SK-N-SH treated with all-trans-retinoic acid at 6 μM for 48 hours (cell line): Measurements from ENCODE around the gene UNC5C.

ENCODE experiments used
- ATAC-seq: fragments of 200-7000 bp; cut with Tn5 transposase; 3 replicates; pipeline ENCODE4 v1.9.1; 2020; ENCODE audit warnings: mild to moderate bottlenecking, moderate library complexity
- ARNTL ChIP-seq: fragments of 450-650 bp; formaldehyde crosslinking; IDR thresholded peaks from 2 replicates; pipeline ENCODE4 v1.5.0; 2020; ENCODE audit warnings: low read depth, mild to moderate bottlenecking, moderate library complexity, borderline replicate concordance
- BACH2 ChIP-seq: fragments of 250-450 bp; sonication (Bioruptor Pico); IDR thresholded peaks from 2 replicates; pipeline ENCODE4 v1.9.0; 2021; ENCODE audit warnings: mild to moderate bottlenecking, borderline replicate concordance
- CREB5 ChIP-seq: fragments of 250-450 bp; sonication (Bioruptor Pico); IDR thresholded peaks from 2 replicates; pipeline ENCODE4 v1.5.1; 2020; ENCODE audit warnings: low read depth, mild to moderate bottlenecking, moderate library complexity
- CSDC2 ChIP-seq: fragments of 250-450 bp; sonication (Bioruptor Pico); IDR thresholded peaks from 2 replicates; pipeline ENCODE4 v1.5.0; 2020; ENCODE audit warnings: mild to moderate bottlenecking, moderate library complexity
- CSRNP3 ChIP-seq: fragments of 250-450 bp; sonication (Bioruptor Pico); IDR thresholded peaks from 2 replicates; pipeline ENCODE4 v1.5.1; 2021; ENCODE audit warnings: mild to moderate bottlenecking, moderate library complexity
- ESRRG ChIP-seq: fragments of 250-450 bp; sonication (Bioruptor Pico); IDR thresholded peaks from 2 replicates; pipeline ENCODE4 v1.6.1; 2021; ENCODE audit warnings: mild to moderate bottlenecking
- GLIS3 ChIP-seq: fragments of 250-450 bp; sonication (Bioruptor Pico); IDR thresholded peaks from 2 replicates; pipeline ENCODE4 v1.5.0; 2020; ENCODE audit warnings: mild to moderate bottlenecking, moderate library complexity
- ISL1 ChIP-seq: fragments of 250-450 bp; sonication (Bioruptor Pico); IDR thresholded peaks from 2 replicates; pipeline ENCODE4 v2.1.2; 2022; ENCODE audit warnings: mild to moderate bottlenecking, moderate library complexity
- OSR1 ChIP-seq: fragments of 250-450 bp; sonication (Bioruptor Pico); IDR thresholded peaks from 2 replicates; pipeline ENCODE4 v1.8.0; 2022; ENCODE audit warnings: moderate library complexity, mild to moderate bottlenecking, inconsistent platforms
- PATZ1 ChIP-seq: fragments of 250-450 bp; sonication (Bioruptor Pico); IDR thresholded peaks from 2 replicates; pipeline ENCODE4 v1.8.0; 2020; ENCODE audit warnings: mild to moderate bottlenecking, moderate library complexity, borderline replicate concordance
- POU6F1 ChIP-seq: fragments of 250-450 bp; sonication (Bioruptor Pico); IDR thresholded peaks from 2 replicates; pipeline ENCODE4 v1.8.0; 2021; ENCODE audit warnings: low read depth, mild to moderate bottlenecking, moderate library complexity, borderline replicate concordance
- PPARA ChIP-seq: fragments of 250-450 bp; sonication (Bioruptor Pico); IDR thresholded peaks from 2 replicates; pipeline ENCODE4 v1.5.0; 2020; ENCODE audit warnings: mild to moderate bottlenecking, borderline replicate concordance
- SNAI2 ChIP-seq: fragments of 250-450 bp; sonication (Bioruptor Pico); IDR thresholded peaks from 2 replicates; pipeline ENCODE4 v1.5.0; 2020; ENCODE audit warnings: mild to moderate bottlenecking, moderate library complexity
- TOX ChIP-seq: fragments of 250-450 bp; sonication (Bioruptor Pico); IDR thresholded peaks from 2 replicates; pipeline ENCODE4 v1.8.0; 2021; ENCODE audit warnings: mild to moderate bottlenecking, moderate library complexity, borderline replicate concordance
- TSHZ2 ChIP-seq: fragments of 250-450 bp; sonication (Bioruptor Pico); IDR thresholded peaks from 2 replicates; pipeline ENCODE4 v1.5.0; 2020; ENCODE audit warnings: mild to moderate bottlenecking, moderate library complexity
- ZC3H10 ChIP-seq: fragments of 250-450 bp; sonication (Bioruptor Pico); IDR thresholded peaks from 2 replicates; pipeline ENCODE4 v1.5.1; 2021; ENCODE audit warnings: mild to moderate bottlenecking, moderate library complexity
- ZFP3 ChIP-seq: fragments of 250-450 bp; sonication (Bioruptor Pico); IDR thresholded peaks from 2 replicates; pipeline ENCODE4 v1.5.0; 2020; ENCODE audit warnings: mild to moderate bottlenecking, moderate library complexity
- ZFP30 ChIP-seq: fragments of 450-650 bp; formaldehyde crosslinking; IDR thresholded peaks from 2 replicates; pipeline ENCODE4 v1.5.0; 2022; ENCODE audit warnings: mild to moderate bottlenecking, moderate library complexity
- ZNF565 ChIP-seq: fragments of 450-650 bp; formaldehyde crosslinking; conservative IDR thresholded peaks from 2 replicates; pipeline ENCODE4 v1.5.0; 2020; ENCODE audit warnings: low read depth, mild to moderate bottlenecking, moderate library complexity
- ZNF70 ChIP-seq: fragments of 450-650 bp; formaldehyde crosslinking; IDR thresholded peaks from 2 replicates; pipeline ENCODE4 v1.5.0; 2020; ENCODE audit warnings: mild to moderate bottlenecking, moderate library complexity
- ZNF8 ChIP-seq: fragments of 450-650 bp; formaldehyde crosslinking; IDR thresholded peaks from 2 replicates; pipeline ENCODE4 v1.5.0; 2020; ENCODE audit warnings: mild to moderate bottlenecking, moderate library complexity

UNC5C gene

GRCh38 chr4:95304898-95305297, 243.9 kb downstream of the UNC5C start:
- ATAC-seq: peak; percentile 78

GRCh38 chr4:95300304-95300703, 248.5 kb downstream of the UNC5C start:
- TF ChIP-seq ARNTL (CRISPR knock-in tag) (no peak), ZNF565 (CRISPR knock-in tag) (no peak), PPARA (CRISPR knock-in tag) (no peak), TOX (CRISPR knock-in tag) (no peak), ESRRG (CRISPR knock-in tag) (no peak), CSDC2 (CRISPR knock-in tag) (no peak)
- no peak for ATAC-seq

More at GRCh38 chr4:95304898-95305297, 243.9 kb downstream of the UNC5C start:
- TF ChIP-seq ISL1 (CRISPR knock-in tag): peak; percentile 49
- TF ChIP-seq CSDC2 (CRISPR knock-in tag): no peak
- TF ChIP-seq PPARA (CRISPR knock-in tag): no peak
- TF ChIP-seq OSR1: no peak

- ATAC-seq: no peak
- TF ChIP-seq TOX (CRISPR knock-in tag) (no peak), ARNTL (CRISPR knock-in tag) (no peak), CSRNP3 (CRISPR knock-in tag) (no peak), CSDC2 (CRISPR knock-in tag) (no peak), POU6F1 (no peak), BACH2 (CRISPR knock-in tag) (no peak), ZNF8 (CRISPR knock-in tag) (no peak), CREB5 (CRISPR knock-in tag) (no peak), GLIS3 (CRISPR knock-in tag) (no peak), PPARA (CRISPR knock-in tag) (no peak), ZNF565 (CRISPR knock-in tag) (no peak), PATZ1 (CRISPR knock-in tag) (no peak), ZFP30 (CRISPR knock-in tag) (no peak), OSR1 (no peak), SNAI2 (CRISPR knock-in tag) (no peak), ESRRG (CRISPR knock-in tag) (no peak), TSHZ2 (no peak), ZNF70 (CRISPR knock-in tag) (no peak), ZFP3 (CRISPR knock-in tag) (no peak), ZC3H10 (no peak)
Observed at GRCh38 chr4:95296052-95296451, 252.7 kb downstream of the UNC5C start.
